ENCODE results near the gene SSR1. TPM values are rescaled to one million over a fixed set of nuclear protein-coding genes. Genes with fewer than 3 reads are reported as not detected.
"Not testable (repeated sequence)": the region's sequence is repeated elsewhere in the genome, so short reads cannot be mapped to it uniquely, and the experiment has no call there.

Gene SSR1
- 29.9 and 33.9 TPM in 2 replicates for total RNA-seq

DNA sequence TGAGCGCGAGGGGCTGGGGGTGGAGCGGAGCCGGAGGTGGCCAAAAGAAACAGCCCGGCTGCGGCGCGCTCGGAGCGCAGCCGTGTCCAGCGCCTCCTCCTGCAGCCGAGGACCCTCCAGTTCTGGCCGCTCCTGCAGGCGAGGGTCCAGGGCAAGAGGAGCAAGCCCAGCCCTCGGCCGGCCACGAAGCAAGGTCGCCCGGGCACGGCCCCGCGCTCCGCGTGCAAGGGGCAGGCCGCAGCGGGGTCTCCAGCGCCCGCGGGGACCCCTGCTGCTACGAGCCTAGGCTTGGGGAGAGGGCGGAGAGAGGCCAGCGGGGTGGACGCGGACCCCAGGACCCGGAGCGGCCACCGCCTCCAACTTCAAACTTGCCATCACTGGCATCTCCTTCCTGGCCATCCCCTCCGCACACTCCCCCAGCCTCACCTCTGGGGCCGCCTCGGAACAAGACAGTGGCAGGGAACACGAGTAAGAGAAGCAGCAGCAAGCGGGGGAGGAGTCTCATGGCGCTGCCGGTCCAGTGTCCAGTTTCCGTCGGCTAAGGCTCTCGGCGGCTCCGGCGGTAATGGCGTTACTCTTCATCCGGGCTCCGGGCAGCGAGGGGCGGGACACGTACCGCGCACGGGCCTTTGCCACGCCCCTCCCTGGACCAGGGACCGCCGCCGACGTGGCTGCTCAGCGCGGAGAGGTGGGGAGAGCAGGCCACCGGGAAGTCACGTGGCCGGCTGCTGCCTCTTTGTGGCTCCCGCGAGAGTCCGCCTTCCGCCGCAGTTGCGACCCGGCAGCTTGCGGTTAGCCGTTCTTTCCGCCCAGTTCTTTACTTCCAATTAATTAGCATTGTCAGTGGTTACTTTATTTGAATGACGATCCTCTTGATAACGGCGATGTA, at the start of gene SSR1:
SSR1 (minus strand) TSS at position 584 of the 889 bp plus-strand sequence; CDS start at position 505, 79 bp downstream.
- DNase-seq (ENCODE audit: low read depth in 2 of 2) = peak; percentile 97 to 98

DNA sequence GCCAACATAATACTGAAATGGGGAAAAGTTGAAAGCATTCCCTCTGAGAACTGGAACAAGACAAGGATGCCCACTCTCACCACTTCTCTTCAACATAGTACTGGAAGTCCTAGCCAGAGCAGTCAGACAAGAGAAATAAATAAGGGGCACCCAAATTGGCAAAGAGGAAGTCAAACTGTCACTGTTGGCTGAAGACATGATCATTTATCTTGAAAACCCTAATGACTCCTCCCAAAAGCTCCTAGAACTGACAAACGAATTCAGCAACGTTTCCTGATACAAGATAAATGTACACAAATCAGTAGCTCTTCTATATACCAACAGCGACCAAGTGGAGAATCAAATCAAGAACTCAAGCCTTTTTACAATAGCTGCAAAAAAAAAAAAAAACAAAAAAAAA, 38.9 kb upstream of the SSR1 start:
- DNase-seq (ENCODE audit: low read depth in 2 of 2) = not testable (repeated sequence)

DNA sequence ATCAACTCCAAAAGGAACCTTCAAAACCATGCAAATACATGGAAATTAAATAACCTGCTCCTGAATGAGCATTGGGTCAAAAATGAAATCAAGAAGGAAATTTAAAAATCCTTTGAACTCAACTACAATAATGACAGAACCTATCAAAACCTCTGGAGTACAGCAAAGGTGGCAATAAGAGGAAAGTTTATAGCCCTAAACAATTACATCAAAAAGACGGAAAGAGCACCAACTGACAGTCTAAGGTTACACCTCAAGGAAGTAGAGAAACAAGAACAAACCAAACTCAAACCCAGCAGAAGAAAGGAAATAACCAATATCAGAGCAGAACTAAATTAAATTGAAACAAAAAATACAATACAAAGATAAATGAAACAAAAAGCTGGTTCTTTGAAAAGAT, 37.6 kb upstream of the SSR1 start:
- DNase-seq (ENCODE audit: low read depth in 2 of 2) = not testable (repeated sequence)

DNA sequence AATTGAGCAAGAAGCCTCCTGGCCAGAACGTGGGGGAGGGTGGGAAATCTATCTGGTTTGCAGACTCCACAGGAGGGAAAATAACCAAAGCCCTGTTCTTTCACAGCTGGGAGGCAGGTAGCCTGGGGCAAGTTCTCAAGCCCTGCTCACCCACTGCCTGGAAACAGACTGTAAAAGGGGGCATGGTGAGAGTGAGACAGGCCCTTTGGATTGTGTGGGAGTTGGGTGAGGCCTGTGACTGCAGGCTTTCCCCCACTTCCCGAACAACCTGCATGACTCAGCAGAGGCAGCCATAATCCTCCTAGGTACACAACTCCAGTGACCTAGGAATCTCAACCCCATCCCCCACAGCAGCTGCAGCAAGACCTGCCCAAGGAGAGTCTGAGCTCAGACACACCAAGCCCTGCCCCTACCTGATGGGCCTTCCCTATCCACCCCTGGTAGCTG, 34.6 kb upstream of the SSR1 start:
- not testable (repeated sequence) for DNase-seq (ENCODE audit: low read depth in 2 of 2)

DNA sequence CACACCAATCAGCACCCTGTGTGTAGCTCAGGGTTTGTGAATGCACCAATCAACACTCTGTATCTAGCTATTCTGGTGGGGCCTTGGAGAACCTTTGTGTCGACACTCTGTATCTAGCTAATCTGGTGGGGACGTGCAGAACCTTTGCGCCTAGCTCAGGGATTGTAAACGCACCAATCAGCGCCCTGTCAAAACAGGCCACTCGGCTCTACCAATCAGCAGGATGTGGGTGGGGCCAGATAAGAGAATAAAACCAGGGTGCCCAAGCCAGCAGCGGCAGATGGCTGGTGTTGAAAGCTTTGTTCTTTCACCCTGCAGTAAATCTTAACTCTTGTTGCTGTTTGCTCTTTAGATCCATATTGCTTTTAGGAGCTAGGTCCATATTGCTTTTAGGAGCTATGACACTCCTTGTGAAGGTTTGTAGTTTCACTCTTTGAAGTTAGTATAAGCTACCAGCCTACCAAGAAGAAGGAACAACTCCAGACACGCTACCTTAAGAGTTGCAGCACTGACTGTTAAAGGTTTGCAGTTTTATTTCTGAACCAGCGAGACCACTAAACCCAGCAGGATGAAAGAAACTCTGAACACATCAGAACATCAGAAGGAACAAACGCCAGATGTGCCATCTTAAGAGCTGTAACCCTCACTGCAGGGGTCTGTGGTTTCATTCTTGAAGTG, 31.9 kb upstream of the SSR1 start:
- DNase-seq (ENCODE audit: low read depth in 2 of 2) = not testable (repeated sequence)

DNA sequence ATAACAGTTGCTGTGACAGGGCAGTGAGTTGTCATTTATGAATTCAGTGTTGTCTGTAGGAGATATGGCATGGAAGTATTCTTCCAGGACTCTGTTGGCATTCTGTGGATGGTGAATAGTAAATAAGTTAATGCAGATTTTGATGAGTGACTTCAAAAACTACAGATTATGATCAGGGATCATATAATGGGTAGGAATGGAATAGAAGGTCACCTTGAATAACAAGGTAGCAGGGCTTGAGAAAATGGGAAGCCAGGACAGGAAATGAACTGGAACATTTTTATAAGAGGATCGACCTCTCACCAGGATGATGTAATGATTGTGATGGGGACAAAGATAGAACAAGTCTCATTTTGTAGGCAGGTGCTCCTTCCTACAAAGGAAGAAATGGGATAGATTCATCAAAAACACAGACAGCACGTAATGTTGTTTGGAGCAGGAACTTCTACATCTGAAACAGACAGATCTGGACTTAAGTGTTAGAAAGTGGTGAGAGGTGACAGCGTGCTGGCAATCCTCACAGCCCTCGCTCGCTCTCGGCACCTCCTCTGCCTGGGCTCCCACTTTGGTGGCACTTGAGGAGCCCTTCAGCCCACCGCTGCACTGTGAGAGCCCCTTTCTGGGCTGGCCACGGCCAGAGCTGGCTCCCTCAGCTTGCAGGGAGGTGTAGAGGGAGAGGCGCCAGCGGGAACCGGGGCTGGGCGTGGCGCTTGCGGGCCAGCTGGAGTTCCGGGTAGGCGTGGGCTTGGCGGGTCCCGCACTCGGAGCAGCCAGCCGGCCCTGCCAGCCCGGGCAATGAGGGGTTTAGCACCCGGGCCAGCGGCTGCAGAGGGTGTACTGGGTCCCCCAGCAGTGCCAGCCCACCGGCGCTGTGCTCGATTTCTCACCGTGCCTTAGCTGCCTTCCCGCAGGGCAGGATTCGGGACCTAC, 30.8 kb upstream of the SSR1 start:
- no peak for DNase-seq (ENCODE audit: low read depth in 2 of 2)

DNA sequence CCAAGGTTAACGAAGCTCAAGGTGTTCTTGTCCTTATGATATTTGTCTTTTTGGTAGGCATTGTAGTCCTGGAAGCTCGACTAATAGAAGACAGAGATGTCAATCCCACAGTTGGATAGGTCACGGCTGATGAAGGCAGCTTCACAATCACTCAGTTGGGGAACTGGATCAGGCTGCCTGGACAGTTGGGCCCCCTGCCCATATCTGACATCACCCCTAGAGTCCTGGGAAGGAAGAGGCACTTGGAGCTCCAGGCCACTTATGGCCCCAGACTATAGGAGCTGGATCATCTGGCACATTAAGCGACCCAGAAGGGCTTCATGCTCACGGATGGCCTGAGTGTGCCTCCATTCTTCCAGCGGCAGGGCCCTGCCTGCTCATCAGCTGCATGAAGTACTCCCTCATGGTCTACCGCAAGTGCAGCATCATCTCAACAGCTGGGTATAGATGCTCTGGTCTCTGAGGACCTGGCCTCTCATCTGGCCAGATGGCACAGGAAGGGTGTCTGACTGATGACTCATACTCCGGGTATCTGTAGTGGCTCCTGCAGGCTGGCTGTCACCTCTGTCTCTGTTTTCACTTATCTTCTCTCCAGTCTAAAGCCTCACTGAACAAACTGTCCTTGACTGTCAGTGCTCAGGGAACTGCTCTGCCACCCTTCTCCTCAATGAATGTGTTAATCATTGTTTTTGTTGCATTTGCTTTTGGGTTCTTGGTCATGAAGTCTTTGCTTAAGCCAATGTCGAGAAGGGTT, 29.2 kb upstream of the SSR1 start:
- no peak for DNase-seq (ENCODE audit: low read depth in 2 of 2)

DNA sequence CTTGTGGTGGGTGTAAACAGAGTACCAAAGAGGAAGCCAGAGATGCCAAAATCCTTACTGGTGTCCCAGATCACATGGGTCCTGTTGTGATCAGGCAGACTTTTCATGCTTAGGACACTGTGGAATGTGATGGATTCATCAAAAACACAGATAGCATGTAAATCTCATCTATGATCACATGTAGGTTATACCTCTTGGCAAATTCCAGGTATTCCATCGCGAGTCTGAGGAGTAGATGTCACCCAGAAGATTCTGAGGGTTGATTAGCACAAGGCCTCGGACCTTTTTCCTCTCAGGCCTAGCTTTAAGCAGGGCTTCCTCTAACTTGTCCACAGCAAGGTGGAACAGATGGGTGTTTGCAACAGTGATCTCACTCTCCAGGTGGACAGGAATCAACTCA, 28.3 kb upstream of the SSR1 start:
- no peak for DNase-seq (ENCODE audit: low read depth in 2 of 2)

DNA sequence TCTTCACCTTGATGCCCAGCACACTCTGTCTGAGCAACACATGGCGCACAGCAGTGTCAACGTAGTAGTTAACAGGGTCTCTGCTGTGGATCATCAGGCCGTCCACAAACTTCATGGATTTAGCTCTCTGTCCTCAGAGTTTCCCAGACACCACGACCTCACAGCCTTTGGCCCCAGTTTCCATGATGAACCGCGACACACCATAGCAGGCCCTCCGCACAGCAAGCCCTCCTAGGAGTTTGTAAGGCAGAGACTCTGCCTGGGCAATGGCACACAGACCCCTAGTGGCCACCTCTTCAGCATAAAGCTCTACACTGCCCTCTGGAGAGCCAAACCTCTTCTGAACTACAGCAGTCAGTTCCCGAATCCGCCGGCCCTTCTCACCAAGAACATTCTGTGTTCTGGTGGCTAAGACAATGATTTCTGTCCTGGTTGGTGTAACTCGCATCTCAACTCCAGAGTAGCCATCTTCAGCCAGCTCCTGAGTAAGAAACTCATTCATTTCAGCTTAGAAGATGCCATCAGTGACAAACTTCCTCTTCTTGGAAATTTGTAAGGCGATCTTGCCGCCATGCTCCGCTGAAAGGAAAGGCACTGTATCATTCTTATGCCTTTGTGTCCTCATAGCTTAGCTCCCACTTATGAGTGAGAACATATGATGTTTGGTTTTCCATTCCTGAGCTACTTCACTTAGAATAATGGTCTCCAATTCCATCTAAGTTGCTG, 26.2 kb upstream of the SSR1 start:
- DNase-seq (ENCODE audit: low read depth in 2 of 2) = peak; percentile 45 to 55

DNA sequence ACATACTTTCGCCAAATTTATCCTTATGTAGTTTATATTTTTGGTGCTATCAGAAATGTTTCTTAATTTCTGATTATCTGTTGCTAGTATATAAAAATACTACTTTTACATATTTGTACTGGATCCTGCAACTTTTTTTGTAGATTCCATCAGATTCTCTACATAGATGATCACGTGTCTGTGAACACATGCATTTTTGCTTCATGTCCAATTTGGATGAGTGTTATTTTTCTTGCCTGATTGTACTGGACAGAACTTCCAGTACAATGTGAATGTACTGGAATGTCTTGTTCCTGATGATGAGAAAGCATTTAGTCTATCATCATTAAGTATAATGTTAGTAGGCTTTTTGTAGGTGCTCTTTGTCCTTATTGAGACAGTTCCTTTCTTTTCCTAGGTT, 25.0 kb upstream of the SSR1 start:
- no peak for DNase-seq (ENCODE audit: low read depth in 2 of 2)

DNA sequence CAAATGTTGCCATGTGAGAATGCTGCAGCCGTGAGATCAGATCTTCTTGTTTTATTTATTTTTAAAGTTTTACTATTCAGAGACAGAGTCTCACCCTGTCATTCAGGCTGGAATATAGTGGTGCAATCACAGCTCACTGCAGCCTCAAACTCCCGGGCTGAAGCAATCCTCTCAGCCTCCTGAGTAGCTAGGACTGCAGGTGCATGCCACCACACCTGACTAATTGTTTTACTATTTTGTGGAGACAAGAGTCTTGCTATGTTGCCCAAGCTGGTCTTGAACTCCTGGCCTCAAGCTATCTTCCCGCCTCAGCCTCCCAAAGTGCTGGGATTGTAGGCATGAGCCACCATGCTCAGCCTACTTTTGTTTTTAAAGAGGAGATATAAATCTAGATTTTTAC, 22.5 kb upstream of the SSR1 start:
- no peak for DNase-seq (ENCODE audit: low read depth in 2 of 2)

DNA sequence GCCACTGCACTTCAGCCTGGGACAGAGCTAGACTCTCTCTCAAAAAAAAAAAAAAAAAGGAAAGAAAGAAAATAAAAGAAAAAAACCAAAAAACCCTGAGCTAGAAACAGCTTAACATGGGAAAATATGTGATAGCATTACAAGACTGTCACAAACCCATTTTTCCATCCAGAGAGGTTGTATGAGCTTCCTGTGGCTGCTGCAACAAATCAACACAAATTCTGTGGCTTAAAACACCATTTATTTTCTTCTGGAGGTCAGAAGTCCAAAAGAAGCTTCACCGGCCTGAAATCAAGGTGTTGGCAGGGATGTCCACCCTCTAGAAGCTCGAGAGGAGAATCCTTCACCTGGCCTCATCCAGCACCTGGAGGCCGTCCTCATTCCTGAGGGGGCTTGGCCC, 21.7 kb upstream of the SSR1 start:
- DNase-seq (ENCODE audit: low read depth in 2 of 2) = no peak

DNA sequence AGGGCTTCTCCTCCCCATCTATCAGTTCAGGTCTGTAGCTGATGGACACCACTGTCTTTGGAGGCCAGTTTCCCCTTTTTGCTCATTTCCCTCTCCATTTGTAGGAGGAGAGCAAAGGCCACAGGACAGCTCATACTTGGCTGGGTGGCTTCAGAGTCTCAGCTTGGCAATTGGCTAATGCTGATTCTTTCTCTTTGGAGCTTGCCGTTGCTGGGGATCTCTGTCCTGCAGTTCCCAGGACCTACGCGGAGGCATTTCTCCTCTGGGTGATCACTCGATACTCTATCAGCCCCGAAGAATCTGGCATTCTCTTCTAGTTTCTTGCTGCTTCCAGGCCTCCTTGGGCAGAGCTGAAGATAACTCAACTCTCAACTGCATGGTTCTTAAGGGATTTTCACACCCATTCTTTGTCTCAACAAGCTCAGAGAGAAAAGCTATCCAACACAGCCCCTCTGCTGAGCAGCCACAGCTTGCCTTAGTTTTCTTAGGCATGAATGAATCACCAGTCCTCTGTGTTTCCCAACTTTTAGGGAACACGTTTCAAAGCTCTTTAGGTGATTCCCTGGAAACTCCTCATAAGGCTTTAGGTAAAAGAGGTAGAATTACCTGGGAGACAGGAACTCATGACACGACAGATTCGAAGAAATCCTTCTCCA, 19.2 kb upstream of the SSR1 start:
- no peak for DNase-seq (ENCODE audit: low read depth in 2 of 2)

DNA sequence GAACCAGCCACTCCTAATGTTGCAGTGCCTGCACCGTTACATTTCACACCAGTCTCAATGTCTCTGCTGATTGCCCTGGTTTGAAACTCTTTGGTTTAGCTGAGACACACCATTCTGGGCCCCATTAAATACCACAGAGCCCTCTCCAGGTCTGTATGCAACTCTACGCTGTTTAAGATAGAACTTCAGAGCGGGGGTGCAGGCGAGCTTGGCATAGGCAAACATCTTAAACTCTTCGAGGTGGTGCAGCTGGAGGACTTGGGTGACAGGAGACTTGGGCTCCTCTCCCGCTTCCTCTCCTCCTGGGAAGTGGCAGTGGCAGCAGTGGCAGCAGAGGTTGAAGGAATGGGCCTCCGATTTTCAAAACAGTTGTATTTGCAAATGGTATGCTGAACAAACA, 18.5 kb upstream of the SSR1 start:
- no peak for DNase-seq (ENCODE audit: low read depth in 2 of 2)

DNA sequence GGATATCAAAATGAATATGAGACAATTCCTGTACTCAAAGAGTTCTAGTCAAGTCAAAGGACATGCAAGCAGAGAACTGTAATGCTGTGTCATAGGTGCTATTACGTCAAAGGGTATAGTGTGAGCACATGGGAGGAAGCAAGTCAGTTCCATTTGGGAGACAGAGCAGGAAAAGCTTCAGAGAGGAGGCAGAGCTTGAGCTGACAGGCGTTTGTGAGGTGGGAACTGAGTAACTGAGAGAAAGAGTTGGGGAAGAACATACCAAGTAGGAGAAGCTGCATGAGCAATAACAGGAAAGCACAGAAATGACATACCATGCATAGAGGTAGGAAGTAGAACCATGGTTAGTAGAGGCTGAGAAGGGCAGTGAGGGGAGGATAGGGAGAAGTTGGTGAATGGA, 15.2 kb upstream of the SSR1 start:
- no peak for DNase-seq (ENCODE audit: low read depth in 2 of 2)

DNA sequence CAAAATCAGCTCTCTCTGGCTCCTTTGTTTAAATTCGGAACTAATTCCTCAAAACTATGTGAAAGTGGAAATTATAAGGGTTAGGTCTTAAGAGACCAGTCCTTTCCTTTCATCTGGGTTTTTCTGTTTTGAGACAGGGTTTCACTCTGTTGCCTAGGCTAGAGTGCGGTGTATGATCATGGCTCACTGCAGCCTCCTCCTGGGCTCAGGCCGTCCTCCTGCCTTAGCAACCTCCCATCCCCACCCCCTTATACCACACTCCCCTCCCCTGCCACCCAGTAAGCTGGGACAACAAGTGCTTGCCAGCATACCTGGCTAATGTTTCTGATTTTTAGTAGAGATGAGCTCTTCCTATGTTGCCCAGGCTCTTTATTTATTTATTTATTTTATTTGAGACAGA, 12.8 kb upstream of the SSR1 start:
- DNase-seq (ENCODE audit: low read depth in 2 of 2) = no peak

DNA sequence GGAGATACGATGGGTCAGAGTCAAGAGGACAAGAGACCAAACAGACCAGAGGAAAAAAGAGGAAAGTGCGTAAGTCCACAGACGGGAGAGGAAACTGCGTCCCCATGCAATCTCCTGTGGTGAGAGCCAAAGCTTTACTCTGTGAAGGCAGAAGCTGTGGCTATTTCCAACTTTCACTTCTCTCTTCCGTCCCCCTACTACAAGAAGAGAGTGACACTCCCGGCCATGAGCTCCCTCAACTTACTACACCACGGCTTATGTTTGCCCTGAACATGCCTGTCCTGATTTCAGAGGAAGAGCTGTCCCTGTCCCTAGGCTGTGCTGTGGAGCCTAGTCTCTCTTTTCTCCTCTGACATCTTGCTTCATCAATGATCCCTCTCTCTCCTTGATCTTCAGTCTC, 11.5 kb upstream of the SSR1 start:
- no peak for DNase-seq (ENCODE audit: low read depth in 2 of 2)

DNA sequence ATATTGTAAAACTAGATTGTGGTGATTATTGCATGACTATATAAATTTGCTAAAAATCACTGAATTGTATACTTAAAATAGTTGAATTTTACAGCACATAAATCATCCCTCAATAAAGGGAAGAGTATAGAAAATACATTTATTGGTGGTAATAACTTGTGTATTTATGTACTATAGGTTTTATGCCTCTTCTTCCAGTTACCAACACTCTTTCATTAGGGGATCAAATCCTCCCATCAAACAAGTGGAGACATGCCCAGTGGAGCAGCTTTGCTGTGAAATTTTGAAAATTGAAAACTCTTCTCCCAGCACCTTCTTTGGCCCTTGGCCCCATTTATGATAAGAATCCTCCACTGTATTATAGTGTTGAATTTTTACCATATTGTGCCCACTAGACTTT, 10.1 kb upstream of the SSR1 start:
- no peak for DNase-seq (ENCODE audit: low read depth in 2 of 2)

DNA sequence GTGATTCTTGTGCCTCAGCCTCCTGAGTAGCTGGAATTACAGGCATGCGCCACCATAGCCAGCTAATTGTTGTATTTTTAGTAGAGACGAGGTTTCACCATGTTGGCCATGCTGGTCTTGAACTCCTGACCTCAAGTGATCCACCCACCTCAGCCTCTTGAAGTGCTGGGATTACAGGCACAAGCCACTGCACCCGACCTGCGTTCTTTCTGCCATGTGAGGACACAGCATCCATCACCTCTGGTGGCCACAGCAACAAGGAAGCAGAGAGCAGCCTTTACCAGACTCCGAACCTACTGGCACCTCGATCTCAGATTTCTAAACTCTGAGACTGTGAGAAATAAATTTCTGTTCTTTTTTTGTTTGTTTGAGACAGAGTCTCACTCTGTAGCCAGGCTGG, 8.9 kb upstream of the SSR1 start:
- not testable (repeated sequence) for DNase-seq (ENCODE audit: low read depth in 2 of 2)

DNA sequence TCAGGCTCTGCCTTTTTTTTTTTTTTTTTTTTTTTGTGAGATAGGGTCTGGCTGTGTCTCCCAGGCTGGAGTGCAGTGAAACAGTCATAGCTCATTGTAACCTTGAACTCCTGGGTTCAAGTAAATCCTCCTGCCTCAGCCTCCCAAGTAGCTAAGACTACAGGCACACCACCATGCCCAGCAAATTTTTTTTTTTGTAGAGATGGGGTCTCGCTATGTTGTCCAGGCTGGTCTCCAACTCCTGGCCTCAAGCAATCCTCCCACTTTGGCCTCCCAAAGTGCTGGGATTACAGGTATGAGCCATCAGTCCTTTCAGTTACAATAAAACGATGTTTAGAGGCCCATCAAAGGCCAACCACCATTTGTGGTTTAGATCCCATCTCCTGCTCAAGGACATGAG, 6.4 kb upstream of the SSR1 start:
- DNase-seq (ENCODE audit: low read depth in 2 of 2) = not testable (repeated sequence)

Measured in lung microvascular endothelial cell (primary cell).